Gastroesophageal sphincter (tissue), 4 donors: ENCODE data around the gene CTNNA3. TPM values are rescaled to one million over a fixed set of nuclear protein-coding genes. Genes with fewer than 3 reads are reported as not detected.
"Not testable (repeated sequence)": the region's sequence is repeated elsewhere in the genome, so short reads cannot be mapped to it uniquely, and the experiment has no call there.

Source experiments
- ATAC-seq: fragments of 150-250 bp; one replicate; pipeline ENCODE4 v1.9.1; 2016; ENCODE audit warnings: mild to moderate bottlenecking, moderate library complexity
- H3K27ac ChIP-seq, 4 donors: fragments of 200-600 bp; sonication (generic) in 3 of 4; 1 replicate in 3 of 4; 2 replicates in 1 of 4; pipeline ENCODE4 v1.5.1; 2016 to 2019
- H3K27me3 ChIP-seq: fragments of 200-600 bp; sonication (generic); one replicate; pipeline ENCODE4 v1.5.1; 2019
- H3K36me3 ChIP-seq, 2 donors: fragments of 200-600 bp; sonication (generic); one replicate each; pipeline ENCODE4 v1.5.1; 2019; ENCODE audit warnings: control low read depth in 1 of 2
- H3K4me1 ChIP-seq, 3 donors: fragments of 200-600 bp; sonication (generic); 1 replicate in 2 of 3; 2 replicates in 1 of 3; pipeline ENCODE4 v1.5.1; 2016 to 2019; ENCODE audit warnings: control low read depth in 2 of 3
- H3K4me3 ChIP-seq, 2 donors: fragments of 200-600 bp; sonication (generic); one replicate each; pipeline ENCODE4 v1.5.1; 2019; ENCODE audit warnings: mild to moderate bottlenecking in 1 of 2, moderate library complexity in 1 of 2
- H3K9me3 ChIP-seq, 3 donors: fragments of 200-600 bp; sonication (generic); one replicate each; pipeline ENCODE4 v1.5.1; 2017 to 2019; ENCODE audit warnings: control low read depth in 2 of 3
- EP300 ChIP-seq: sonication (generic); formaldehyde crosslinking; IDR thresholded peaks from one replicate; pipeline ENCODE4 v1.6.1; 2017; ENCODE audit warnings: antibody characterized with exemption, mild to moderate bottlenecking
- POLR2A ChIP-seq, 2 donors: fragments of 450-650 bp; IDR thresholded peaks; one replicate each; pipeline ENCODE4 v1.6.1; 2017; ENCODE audit warnings: antibody characterized with exemption in 2 of 2, mild to moderate bottlenecking in 2 of 2, moderate library complexity in 1 of 2
- POLR2AphosphoS5 ChIP-seq: sonication (generic); formaldehyde crosslinking; IDR thresholded peaks from one replicate; pipeline ENCODE4 v1.6.1; 2017; ENCODE audit warnings: antibody characterized with exemption
- WGBS, 2 donors: methylation state at CpG; one replicate each; pipeline ENCODE4 v1.1.5; 2018; ENCODE audit warnings: low coverage in 1 of 2; 5-methylcytosine and 5-hydroxymethylcytosine counted together
- total RNA-seq, 4 donors: library from RNA; depleted of rRNA; stranded (reverse); fragments of >200 nt; gene quantifications; one replicate each; pipeline ENCODE4 v1.1.0, GENCODE V29; 2016
- TF ChIP-seq, protein P1 (sequence below), 4 experiments: fragments of 200-600 bp in 2 of 4; fragments of 450-650 bp in 2 of 4; sonication (generic) in 1 of 4; IDR thresholded peaks; one replicate each; pipeline ENCODE4 v1.5.1; 2017 to 2019; ENCODE audit warnings: antibody characterized with exemption in 4 of 4, mild to moderate bottlenecking in 2 of 4, moderate library complexity in 2 of 4

The CTNNA3 gene
- total RNA-seq, 4 donors from 2014 or later = 5.1 to 22.0 (median 13.8) TPM

DNA sequence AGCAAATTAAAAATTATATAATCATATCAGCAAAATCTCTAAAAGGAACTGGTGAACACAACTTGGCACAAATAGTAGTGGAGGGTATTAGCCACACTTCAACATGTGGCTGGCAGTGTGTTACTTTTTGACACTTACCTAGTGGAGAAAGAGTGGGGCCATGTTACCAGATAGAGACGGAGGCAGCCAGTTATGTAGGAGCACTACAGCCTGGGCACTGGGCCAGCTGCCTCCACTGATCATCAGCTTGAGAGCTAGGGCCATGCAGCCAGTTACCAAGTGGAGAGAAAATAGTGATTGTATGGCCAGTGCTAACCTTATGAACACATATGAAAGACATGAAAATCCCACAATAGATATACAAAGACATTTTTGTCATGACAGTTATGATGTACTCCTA lies 243.1 kb downstream of the CTNNA3 start:
- Histone ChIP-seq H3K27ac (no peak overlapping the region), H3K4me1 (no peaks in the 10 kb centered on the region), H3K9me3 (no peaks in the 10 kb centered on the region), H3K36me3 (no peaks in the 10 kb centered on the region), H3K27me3 (no peaks in the 10 kb centered on the region), H3K4me3 (no peak overlapping the region)
- TF ChIP-seq POLR2AphosphoS5 (no peak), EP300 (no peak), POLR2A (IDR thresholded peaks at IDR 0.05) (no peak)
- TF ChIP-seq, protein P1, sequence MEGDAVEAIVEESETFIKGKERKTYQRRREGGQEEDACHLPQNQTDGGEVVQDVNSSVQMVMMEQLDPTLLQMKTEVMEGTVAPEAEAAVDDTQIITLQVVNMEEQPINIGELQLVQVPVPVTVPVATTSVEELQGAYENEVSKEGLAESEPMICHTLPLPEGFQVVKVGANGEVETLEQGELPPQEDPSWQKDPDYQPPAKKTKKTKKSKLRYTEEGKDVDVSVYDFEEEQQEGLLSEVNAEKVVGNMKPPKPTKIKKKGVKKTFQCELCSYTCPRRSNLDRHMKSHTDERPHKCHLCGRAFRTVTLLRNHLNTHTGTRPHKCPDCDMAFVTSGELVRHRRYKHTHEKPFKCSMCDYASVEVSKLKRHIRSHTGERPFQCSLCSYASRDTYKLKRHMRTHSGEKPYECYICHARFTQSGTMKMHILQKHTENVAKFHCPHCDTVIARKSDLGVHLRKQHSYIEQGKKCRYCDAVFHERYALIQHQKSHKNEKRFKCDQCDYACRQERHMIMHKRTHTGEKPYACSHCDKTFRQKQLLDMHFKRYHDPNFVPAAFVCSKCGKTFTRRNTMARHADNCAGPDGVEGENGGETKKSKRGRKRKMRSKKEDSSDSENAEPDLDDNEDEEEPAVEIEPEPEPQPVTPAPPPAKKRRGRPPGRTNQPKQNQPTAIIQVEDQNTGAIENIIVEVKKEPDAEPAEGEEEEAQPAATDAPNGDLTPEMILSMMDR (IDR thresholded peaks at IDR 0.05) = no peak
- no peak for ATAC-seq
- 54 to 80% methylated on average over 1 of the region's 1 CpG for WGBS, 2 donors

DNA sequence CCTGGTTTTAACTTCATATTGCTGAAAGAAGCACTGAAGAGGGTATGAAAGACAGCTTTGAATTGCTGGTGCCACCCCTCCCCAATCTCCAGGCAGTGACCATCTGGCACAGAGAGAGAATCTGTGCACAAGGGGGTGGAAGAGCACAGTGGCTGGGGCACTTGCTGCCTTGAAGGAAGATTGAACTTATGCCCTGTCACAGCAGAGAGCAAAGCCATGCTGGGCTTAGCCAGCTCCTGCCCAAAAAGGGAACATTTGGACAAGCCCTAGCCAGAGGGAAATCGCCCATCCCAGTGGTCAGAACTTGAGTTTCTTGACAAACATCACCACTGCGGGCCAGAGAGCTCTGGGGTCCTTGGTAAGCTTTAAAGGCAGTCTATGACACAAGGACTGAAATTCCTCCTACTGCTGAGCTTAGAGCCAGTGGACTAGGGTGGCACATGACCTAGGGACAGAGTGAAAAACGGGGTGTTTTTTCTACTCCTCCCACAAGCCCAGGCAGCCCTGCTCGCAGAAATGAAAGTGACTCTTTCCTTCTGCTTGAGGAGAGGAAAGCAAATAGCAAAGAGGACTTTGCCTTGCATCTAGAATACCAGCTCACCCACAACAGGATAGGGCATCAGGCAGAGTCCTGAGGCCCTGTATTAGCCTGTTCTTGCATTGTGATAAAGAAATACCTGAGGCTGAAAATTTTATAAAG lies 257.2 kb downstream of the CTNNA3 start:
- no peaks in the 10 kb centered on the region for H3K36me3 ChIP-seq
- TF ChIP-seq, protein P1 (IDR thresholded peaks at IDR 0.05) = no peak
- no peak for TF ChIP-seq EP300
- no peak for TF ChIP-seq POLR2A (IDR thresholded peaks at IDR 0.05)
- no peak for TF ChIP-seq POLR2AphosphoS5
- no peak overlapping the region for H3K4me3 ChIP-seq
- no peak for ATAC-seq
- H3K27me3 ChIP-seq = no peaks in the 10 kb centered on the region
- H3K9me3 ChIP-seq = peaks cover 0 to 12% (median 0%) of the 10 kb centered on the region in 3 donors
- WGBS, 2 donors = 86% methylated on average over 1 of the region's 4 CpGs; no CpG with 5 or more reads in 1 of the 2 donors
- H3K27ac ChIP-seq = no peak overlapping the region
- peaks cover 0 to 4% (median 0%) of the 10 kb centered on the region in 3 donors for H3K4me1 ChIP-seq

DNA sequence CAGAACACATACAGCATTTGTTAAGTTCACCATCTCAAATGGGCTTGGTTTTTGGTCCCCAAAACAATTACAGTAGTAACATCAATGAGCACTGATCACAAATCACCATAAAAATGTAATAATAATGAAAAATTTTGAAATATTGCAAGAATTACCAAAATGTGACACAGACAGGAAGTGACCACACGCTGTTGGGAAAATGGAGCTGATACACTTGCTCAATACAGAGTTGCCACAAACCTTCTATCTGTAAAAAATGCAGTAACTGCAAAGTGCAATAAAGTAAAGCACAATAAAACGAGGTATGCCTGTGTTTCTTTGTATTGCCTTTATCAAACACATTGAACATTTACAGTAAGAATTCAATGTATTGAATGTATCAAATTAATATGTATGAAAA lies 262.7 kb downstream of the CTNNA3 start:
- no peak overlapping the region for H3K4me3 ChIP-seq
- H3K27ac ChIP-seq = no peak overlapping the region
- no peak for ATAC-seq
- no peaks in the 10 kb centered on the region for H3K27me3 ChIP-seq
- H3K9me3 ChIP-seq = no peaks in the 10 kb centered on the region
- TF ChIP-seq EP300 = no peak
- TF ChIP-seq, protein P1 (IDR thresholded peaks at IDR 0.05) = no peak
- TF ChIP-seq POLR2A (IDR thresholded peaks at IDR 0.05) = no peak
- TF ChIP-seq POLR2AphosphoS5 = no peak
- 63 to 85% methylated on average over 2 of the region's 2 CpGs for WGBS, 2 donors
- no peaks in the 10 kb centered on the region for H3K36me3 ChIP-seq
- H3K4me1 ChIP-seq = no peaks in the 10 kb centered on the region

DNA sequence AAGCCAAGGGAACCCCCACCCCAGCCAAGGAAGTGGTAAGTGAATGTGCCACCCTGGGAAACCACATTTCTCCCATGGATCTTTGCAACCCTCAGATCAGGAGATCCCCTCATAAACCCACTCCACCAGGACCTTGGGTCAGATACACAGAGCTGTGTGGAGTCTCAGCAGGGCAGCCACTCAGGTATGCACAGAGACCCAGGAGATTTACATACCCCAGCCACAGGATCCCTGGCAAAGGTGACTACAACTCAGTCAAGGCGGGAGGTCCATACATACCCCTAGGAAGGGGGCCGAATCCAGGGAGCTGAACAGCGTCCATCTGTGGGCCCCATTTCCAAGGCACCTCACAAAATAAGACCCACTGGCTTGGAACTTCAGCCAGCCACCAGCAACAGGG lies 293.4 kb downstream of the CTNNA3 start:
- no peaks in the 10 kb centered on the region for H3K27me3 ChIP-seq
- no peak for ATAC-seq
- no peaks in the 10 kb centered on the region for H3K36me3 ChIP-seq
- no peak overlapping the region for H3K27ac ChIP-seq
- no peak overlapping the region for H3K4me3 ChIP-seq
- 67 to 80% methylated on average over 1 to 3 of the region's 3 CpGs for WGBS, 2 donors
- H3K9me3 ChIP-seq = peaks cover 0 to 31% (median 0%) of the 10 kb centered on the region in 3 donors
- TF ChIP-seq, protein P1 (IDR thresholded peaks at IDR 0.05) = no peak
- TF ChIP-seq POLR2A (IDR thresholded peaks at IDR 0.05) = no peak
- TF ChIP-seq EP300 = no peak
- no peak for TF ChIP-seq POLR2AphosphoS5
- no peaks in the 10 kb centered on the region for H3K4me1 ChIP-seq

DNA sequence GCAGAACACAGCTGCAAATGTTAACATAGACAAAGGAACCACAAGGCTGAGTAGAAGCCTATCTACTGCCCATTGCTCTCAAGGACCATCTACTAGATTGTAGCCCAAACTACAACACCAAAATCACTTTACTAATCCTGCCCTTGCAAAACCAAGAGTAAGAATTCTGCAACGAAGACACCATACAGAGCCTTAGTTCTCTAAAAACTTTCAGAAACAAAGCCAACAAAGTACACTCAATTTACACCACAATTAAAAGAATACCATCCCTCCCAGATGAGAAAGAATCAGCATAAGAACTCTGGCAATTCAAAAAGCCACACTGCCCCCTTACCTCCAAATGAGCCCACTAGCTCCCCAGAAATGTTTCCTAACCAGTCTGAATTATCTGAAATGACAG lies 294.3 kb downstream of the CTNNA3 start:
- no peaks in the 10 kb centered on the region for H3K27me3 ChIP-seq
- no peak overlapping the region for H3K4me3 ChIP-seq
- H3K27ac ChIP-seq = no peak overlapping the region
- peaks cover 0 to 31% (median 0%) of the 10 kb centered on the region in 3 donors for H3K9me3 ChIP-seq
- TF ChIP-seq POLR2AphosphoS5 = no peak
- no peak for TF ChIP-seq POLR2A (IDR thresholded peaks at IDR 0.05)
- no peak for ATAC-seq
- H3K4me1 ChIP-seq = no peaks in the 10 kb centered on the region
- H3K36me3 ChIP-seq = no peaks in the 10 kb centered on the region
- WGBS, 2 donors = 47 to 57% methylated on average over 1 of the region's 1 CpG

DNA sequence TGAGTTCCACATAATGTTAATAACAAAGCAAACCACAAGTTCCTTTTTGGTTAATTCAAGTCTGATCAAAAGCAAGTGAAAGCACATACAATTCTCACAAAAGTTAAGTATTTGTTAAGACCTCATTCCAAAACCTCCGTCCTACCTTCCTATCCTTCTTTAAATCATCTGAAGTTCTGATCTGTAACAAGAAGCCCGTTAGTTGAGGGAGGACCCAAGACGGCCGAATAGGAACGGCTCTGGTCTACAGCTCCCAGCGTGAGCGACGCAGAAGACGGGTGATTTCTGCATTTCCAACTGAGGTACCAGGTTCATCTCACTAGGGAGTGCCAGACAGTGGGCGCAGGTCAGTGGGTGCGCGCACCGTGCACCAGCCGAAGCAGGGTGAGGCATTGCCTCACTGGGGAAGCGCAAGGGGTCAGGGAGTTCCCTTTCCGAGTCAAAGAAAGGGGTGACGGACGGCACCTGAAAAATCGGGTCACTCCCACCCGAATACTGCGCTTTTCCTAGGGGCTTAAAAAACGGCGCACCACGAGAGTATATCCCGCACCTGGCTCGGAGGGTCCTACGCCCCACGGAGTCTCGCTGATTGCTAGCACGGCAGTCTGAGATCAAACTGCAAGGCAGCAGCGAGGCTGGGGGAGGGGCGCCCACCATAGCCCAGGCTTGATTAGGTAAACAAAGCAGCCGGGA lies 309.0 kb downstream of the CTNNA3 start:
- not testable (repeated sequence) for H3K4me1 ChIP-seq, H3K27ac ChIP-seq, H3K9me3 ChIP-seq, H3K27me3 ChIP-seq, H3K36me3 ChIP-seq, ATAC-seq
- peak overlapping the region; percentile 14 to 47 for H3K4me3 ChIP-seq
- WGBS, 2 donors = 25 to 51% methylated on average over 9 of the region's 33 CpGs
